Common myeloid progenitor, CD34-positive (primary cell): ENCODE measurements around the gene CALB2.

Experiments used
- CTCF ChIA-PET: fragments of 350-600 bp; sonication (Branson Sonifier 250); formaldehyde crosslinking; loops from one replicate; lab custom pipeline; 2021; ENCODE audit warnings: antibody characterized with exemption; lab: Charles Lee
- POLR2A ChIA-PET: fragments of 350-600 bp; sonication (Branson Sonifier 250); formaldehyde crosslinking; loops from one replicate; lab custom pipeline; 2021; ENCODE audit warnings: antibody characterized with exemption; lab: Charles Lee
- DNase-seq, 3 donors: peaks; one replicate each; pipeline versions ENCODE4 v3.0.0 to v3.0.0-alpha.2; 2013
- H3K27ac ChIP-seq, 2 experiments: 1 replicate in 1 of 2; 2 replicates in 1 of 2; pipeline ENCODE4 v1.7.0; 2013; ENCODE audit warnings: inconsistent platforms in 2 of 2, low read length in 2 of 2, mild to moderate bottlenecking in 2 of 2, low read depth in 1 of 2, moderate library complexity in 1 of 2; ENCODE audit not compliant: severe bottlenecking in 2 of 2, insufficient read depth in 1 of 2, poor library complexity in 1 of 2
- H3K27me3 ChIP-seq, 5 experiments: replicated peaks in 2 of 5; 1 replicate in 3 of 5; 2 replicates in 2 of 5; pipeline versions ENCODE4 v1.6.1 to v1.7.0; 2013; ENCODE audit warnings: low read length in 4 of 5, mild to moderate bottlenecking in 2 of 5, moderate library complexity in 2 of 5, inconsistent platforms in 1 of 5; ENCODE audit not compliant: insufficient read depth in 5 of 5, control insufficient read depth in 4 of 5
- H3K36me3 ChIP-seq, 4 experiments: 1 replicate in 2 of 4; 2 replicates in 2 of 4; pipeline versions ENCODE4 v1.6.1 to v1.7.0; 2013; ENCODE audit warnings: low read length in 3 of 4, control low read depth in 1 of 4, mild to moderate bottlenecking in 1 of 4; ENCODE audit not compliant: control insufficient read depth in 4 of 4, insufficient read depth in 4 of 4
- H3K4me1 ChIP-seq, 4 experiments: 1 replicate in 3 of 4; 2 replicates in 1 of 4; pipeline versions ENCODE4 v1.6.1 to v1.7.1; 2013; ENCODE audit warnings: low read length in 3 of 4, mild to moderate bottlenecking in 3 of 4, control low read depth in 1 of 4, inconsistent platforms in 1 of 4, moderate library complexity in 1 of 4; ENCODE audit not compliant: control insufficient read depth in 4 of 4, insufficient read depth in 4 of 4; ENCODE audit errors: control extremely low read depth in 1 of 4
- H3K4me3 ChIP-seq, 7 experiments: 1 replicate in 4 of 7; 2 replicates in 3 of 7; pipeline versions ENCODE4 v1.5.1 to v1.7.0; 2013; ENCODE audit warnings: mild to moderate bottlenecking in 7 of 7, low read length in 6 of 7, moderate library complexity in 6 of 7, inconsistent platforms in 2 of 7, low read depth in 2 of 7, control low read depth in 1 of 7; ENCODE audit not compliant: insufficient read depth in 4 of 7, control insufficient read depth in 1 of 7; ENCODE audit errors: extremely low read depth in 1 of 7
- H3K9me3 ChIP-seq, 5 experiments: 1 replicate in 4 of 5; 2 replicates in 1 of 5; pipeline versions ENCODE4 v1.6.1 to v1.7.1; 2013; ENCODE audit warnings: low read length in 4 of 5, mild to moderate bottlenecking in 2 of 5, inconsistent platforms in 1 of 5, low read depth in 1 of 5, moderate library complexity in 1 of 5; ENCODE audit not compliant: control insufficient read depth in 4 of 5, insufficient read depth in 2 of 5; ENCODE audit errors: control extremely low read depth in 1 of 5
- WGBS: methylation state at CpG from one replicate; pipeline ENCODE4 v1.1.5; 2013; ENCODE audit not compliant: insufficient coverage; 5-methylcytosine and 5-hydroxymethylcytosine counted together

CALB2 gene

DNA sequence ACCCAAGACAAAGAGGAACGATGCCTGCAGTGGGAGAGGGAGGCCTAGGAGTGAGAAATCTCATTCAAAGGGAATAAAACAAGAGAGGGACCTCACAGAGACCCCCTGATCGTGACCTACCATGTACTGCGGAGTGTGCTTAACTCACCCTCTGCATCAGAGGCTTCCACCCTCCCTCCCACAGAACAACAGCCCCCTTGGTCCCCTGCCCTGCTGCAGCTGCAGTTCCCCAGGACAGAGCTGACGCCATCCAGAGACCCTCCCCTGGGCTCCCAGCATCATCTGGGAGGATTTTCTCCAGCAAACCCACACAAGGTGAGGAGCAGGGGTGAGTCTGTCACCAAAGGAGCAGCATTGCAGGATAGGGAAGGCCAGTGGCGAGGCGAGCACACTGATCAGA is 43.5 kb downstream of the CALB2 start:
- WGBS = 82% methylated on average over 5 of the region's 6 CpGs

DNA sequence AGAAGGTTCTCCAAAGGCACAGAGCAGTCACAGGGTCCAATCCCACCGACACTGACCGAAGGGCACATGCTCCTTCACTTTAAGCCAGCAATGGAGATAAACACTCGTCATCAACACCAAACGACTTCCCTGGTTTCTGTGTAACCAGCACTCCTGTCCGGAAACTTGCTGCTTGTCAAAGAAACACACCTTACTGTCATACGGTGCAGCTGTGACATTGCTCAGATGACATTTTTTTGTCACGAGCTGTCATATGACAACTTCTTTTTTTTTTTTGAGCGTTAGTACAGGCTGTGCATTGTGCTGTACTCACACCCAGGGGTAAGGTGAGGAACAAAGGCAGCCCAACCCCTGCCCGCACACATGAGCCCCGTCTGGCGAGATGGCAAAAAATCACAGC is 44.2 kb downstream of the CALB2 start:
- peaks cover 0 to 26% (median 22%) of the 10 kb centered on the region in 5 experiments for H3K9me3 ChIP-seq
- no peak overlapping the region for H3K4me3 ChIP-seq
- POLR2A ChIA-PET = interaction anchor here (0.6 kb wide), 1 partner anchor 14 kb away, joined by 3 read pairs; no protein-coding TSS in a partner anchor
- DNase-seq = no peak
- H3K4me1 ChIP-seq = peaks cover 2 to 10% (median 5%) of the 10 kb centered on the region in 4 experiments
- H3K36me3 ChIP-seq = no peaks in the 10 kb centered on the region
- H3K27me3 ChIP-seq = peaks cover 0 to 82% (median 21%) of the 10 kb centered on the region in 5 experiments
- CTCF ChIA-PET = interaction anchor here (1.0 to 1.4 kb wide), 3 partner anchors 8 to 99 kb away, joined by 3 read pairs; no protein-coding TSS in a partner anchor
- 88% methylated on average over 11 of the region's 11 CpGs for WGBS
- H3K27ac ChIP-seq = no peak overlapping the region

More for the DNA sequence above, 43.5 kb downstream of the CALB2 start:
- H3K36me3 ChIP-seq = no peaks in the 10 kb centered on the region
- no peak for DNase-seq
- peaks cover 0 to 26% (median 22%) of the 10 kb centered on the region in 5 experiments for H3K9me3 ChIP-seq
- POLR2A ChIA-PET = no interaction called here
- H3K27me3 ChIP-seq = peaks cover 0 to 82% (median 17%) of the 10 kb centered on the region in 5 experiments
- H3K4me3 ChIP-seq = no peak overlapping the region
- no peak overlapping the region for H3K27ac ChIP-seq
- H3K4me1 ChIP-seq = peaks cover 0 to 4% (median under 1%) of the 10 kb centered on the region in 4 experiments
- CTCF ChIA-PET = interaction anchor here (1.0 kb wide), 1 partner anchor 16 kb away, joined by 3 read pairs; no protein-coding TSS in a partner anchor

DNA sequence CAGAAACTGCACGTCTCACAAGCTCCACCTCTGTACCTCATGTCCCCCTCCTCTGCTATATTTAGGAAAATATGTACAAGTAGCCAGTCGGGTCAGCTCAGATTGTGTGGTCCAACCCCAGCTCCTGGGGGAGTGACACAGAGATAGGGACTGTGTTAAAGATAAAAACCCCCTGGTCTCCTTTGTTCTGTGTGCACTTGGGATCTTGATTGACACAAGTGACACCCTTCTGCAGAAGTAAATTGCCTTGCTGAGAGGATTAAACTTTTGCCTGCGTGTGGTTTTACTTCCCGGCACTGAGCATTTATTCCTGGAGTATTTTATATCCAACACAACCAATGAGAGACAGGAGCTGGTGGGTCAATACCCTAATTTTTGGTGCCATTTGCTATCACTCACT is 45.8 kb downstream of the CALB2 start:
- Histone ChIP-seq H3K4me1 (peaks cover 3 to 19% (median 8%) of the 10 kb centered on the region in 4 experiments), H3K36me3 (no peaks in the 10 kb centered on the region), H3K27ac (no peak overlapping the region), H3K27me3 (peaks cover 0 to 83% (median 21%) of the 10 kb centered on the region in 5 experiments), H3K4me3 (no peak overlapping the region), H3K9me3 (peaks cover 0 to 26% (median 22%) of the 10 kb centered on the region in 5 experiments)
- DNase-seq = no peak
- ChIA-PET POLR2A (interaction anchor here (1.0 kb wide), 1 partner anchor 29 kb away, joined by 3 read pairs; no protein-coding TSS in a partner anchor), CTCF (interaction anchor here (1.4 to 1.7 kb wide), 2 partner anchors 8 to 97 kb away, joined by 3 to 5 read pairs; no protein-coding TSS in a partner anchor)
- 100% methylated on average over 2 of the region's 4 CpGs for WGBS

DNA sequence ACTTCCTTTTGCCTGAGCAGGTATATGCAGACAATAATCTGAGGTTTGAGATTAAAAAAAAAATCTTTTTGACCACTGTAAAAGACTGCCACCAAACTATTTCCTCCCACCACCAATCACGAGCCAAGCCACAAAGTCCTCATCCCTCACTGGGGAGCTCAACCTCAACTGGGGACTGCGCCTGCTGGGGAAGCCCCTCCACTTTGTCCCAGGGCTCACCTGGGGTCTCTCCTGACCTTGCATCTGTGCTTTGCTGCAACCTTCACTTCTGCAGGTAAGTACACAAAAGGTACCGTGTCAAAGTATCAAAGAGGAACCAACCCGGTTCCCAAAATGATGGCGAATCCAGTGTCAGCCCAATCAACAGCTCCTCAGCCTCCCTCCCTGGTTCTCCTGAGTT is 47.8 kb downstream of the CALB2 start:
- POLR2A ChIA-PET = no interaction called here
- WGBS = 64% methylated on average over 5 of the region's 5 CpGs
- CTCF ChIA-PET = interaction anchor here (0.8 to 1.4 kb wide), 2 partner anchors 93 to 95 kb away, joined by 3 to 4 read pairs; no protein-coding TSS in a partner anchor

DNA sequence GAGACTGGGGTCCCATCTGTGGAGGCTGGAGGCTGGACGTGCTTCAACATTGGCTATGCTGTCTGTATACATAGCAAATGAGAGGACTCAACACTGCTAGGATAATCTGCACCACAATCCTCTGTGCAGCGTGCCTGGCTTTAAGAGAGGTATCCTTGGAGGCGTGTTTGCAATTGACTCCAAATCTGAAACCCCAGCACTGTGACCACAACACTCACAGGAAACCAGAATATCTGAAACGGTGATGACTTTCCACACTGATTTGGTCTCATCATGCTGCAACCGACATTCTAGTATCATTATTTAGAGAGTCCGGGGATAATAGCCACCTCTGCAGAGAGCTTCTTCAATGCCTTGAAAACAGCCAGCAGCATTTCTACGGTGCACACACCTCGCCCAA is 48.2 kb downstream of the CALB2 start:
- DNase-seq = peak in 2 of 3 donors; percentile 37 to 45
- Histone ChIP-seq H3K4me3 (no peak overlapping the region), H3K27ac (no peak overlapping the region), H3K9me3 (peaks cover 0 to 26% (median 22%) of the 10 kb centered on the region in 5 experiments), H3K4me1 (peaks cover 3 to 19% (median 8%) of the 10 kb centered on the region in 4 experiments), H3K36me3 (no peaks in the 10 kb centered on the region), H3K27me3 (peaks cover 0 to 92% (median 27%) of the 10 kb centered on the region in 5 experiments)
- WGBS = 39% methylated on average over 7 of the region's 8 CpGs
- ChIA-PET CTCF (interaction anchor here (0.8 to 1.4 kb wide), 2 partner anchors 93 to 94 kb away, joined by 3 to 4 read pairs; no protein-coding TSS in a partner anchor), POLR2A (no interaction called here)

More for the DNA sequence above, 47.8 kb downstream of the CALB2 start:
- peaks cover 0 to 26% (median 22%) of the 10 kb centered on the region in 5 experiments for H3K9me3 ChIP-seq
- peaks cover 0 to 90% (median 24%) of the 10 kb centered on the region in 5 experiments for H3K27me3 ChIP-seq
- no peak for DNase-seq
- no peak overlapping the region for H3K4me3 ChIP-seq
- H3K36me3 ChIP-seq = no peaks in the 10 kb centered on the region
- H3K27ac ChIP-seq = no peak overlapping the region
- H3K4me1 ChIP-seq = peaks cover 3 to 19% (median 8%) of the 10 kb centered on the region in 4 experiments

DNA sequence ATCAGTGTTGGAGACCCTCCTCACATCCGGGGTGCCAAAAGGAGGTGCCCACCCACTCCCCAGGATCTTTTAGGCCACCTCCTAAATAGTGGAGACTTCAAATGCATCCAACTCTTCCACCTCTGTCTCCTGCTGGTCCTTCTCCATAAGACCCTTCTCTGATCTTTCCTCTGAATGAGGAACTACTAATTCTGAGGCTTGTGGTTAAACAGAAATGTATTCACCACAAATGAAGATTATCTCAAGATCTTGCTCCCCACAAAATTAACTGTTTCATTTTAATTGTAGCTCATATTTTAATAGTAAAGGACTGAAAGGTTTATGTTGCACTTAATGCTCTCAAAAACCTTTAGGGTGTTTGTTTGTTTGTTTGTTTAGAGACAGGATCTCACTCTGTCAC is 49.2 kb downstream of the CALB2 start:
- ChIA-PET CTCF (interaction anchor here (0.6 to 1.6 kb wide), 2 partner anchors 15 to 66 kb away, joined by 3 read pairs; no protein-coding TSS in a partner anchor), POLR2A (no interaction called here)
- Histone ChIP-seq H3K4me3 (no peak overlapping the region), H3K27me3 (peaks cover 0 to 92% (median 23%) of the 10 kb centered on the region in 5 experiments), H3K9me3 (peaks cover 0 to 24% (median 22%) of the 10 kb centered on the region in 5 experiments), H3K27ac (no peak overlapping the region), H3K4me1 (peaks cover 3 to 19% (median 8%) of the 10 kb centered on the region in 4 experiments), H3K36me3 (no peaks in the 10 kb centered on the region)
- DNase-seq = peak; percentile 41 to 84 (median 80)
- WGBS = 60% methylated on average over 1 of the region's 1 CpG

DNA sequence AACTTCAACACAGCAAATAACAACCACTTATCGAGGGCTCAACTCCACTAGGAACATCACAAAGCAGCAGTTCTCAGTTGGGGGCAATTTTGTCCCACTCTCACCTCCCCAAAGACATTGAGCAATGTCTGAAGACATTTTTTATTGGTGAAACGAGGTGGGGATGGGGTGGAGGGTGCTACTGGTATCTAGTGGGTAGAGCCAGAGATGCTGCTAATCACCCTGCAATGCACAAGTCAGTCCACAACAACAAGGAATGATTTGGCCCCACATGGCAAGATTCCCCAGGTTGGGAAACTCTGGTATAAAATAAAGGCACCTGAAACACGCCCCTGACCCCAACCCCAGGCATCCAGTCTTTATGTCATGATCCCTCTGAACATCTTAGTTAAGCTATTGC is 50.0 kb downstream of the CALB2 start:
- H3K9me3 ChIP-seq = peaks cover 0 to 21% (median 17%) of the 10 kb centered on the region in 5 experiments
- no peak overlapping the region for H3K4me3 ChIP-seq
- peaks cover 3 to 19% (median 8%) of the 10 kb centered on the region in 4 experiments for H3K4me1 ChIP-seq
- peaks cover 0 to 92% (median 29%) of the 10 kb centered on the region in 5 experiments for H3K27me3 ChIP-seq
- H3K36me3 ChIP-seq = no peaks in the 10 kb centered on the region
- POLR2A ChIA-PET = no interaction called here
- 57% methylated on average over 1 of the region's 3 CpGs for WGBS
- DNase-seq = no peak
- CTCF ChIA-PET = interaction anchor here (0.5 to 1.6 kb wide), 2 partner anchors 14 to 209 kb away, joined by 3 read pairs; no protein-coding TSS in a partner anchor
- H3K27ac ChIP-seq = no peak overlapping the region
